GM19240 (cell line): ENCODE results near the gene MLPH.

Source experiments
- DNase-seq: peaks from one replicate; pipeline ENCODE4 v3.0.0; 2011; ENCODE audit warnings: low spot score; ENCODE audit not compliant: insufficient read length

The MLPH gene

GRCh38 chr2:237478979-237479378, 8.1 kb upstream of the MLPH start:
- DNase-seq: no peak

- no peak for DNase-seq
Measured at GRCh38 chr2:237479747-237480146, 7.3 kb upstream of the MLPH start.

GRCh38 chr2:237480556-237480955, 6.5 kb upstream of the MLPH start:
- DNase-seq: no peak

- DNase-seq: no peak
Measured at GRCh38 chr2:237480988-237481525, 6.0 kb upstream of the MLPH start.

DNA sequence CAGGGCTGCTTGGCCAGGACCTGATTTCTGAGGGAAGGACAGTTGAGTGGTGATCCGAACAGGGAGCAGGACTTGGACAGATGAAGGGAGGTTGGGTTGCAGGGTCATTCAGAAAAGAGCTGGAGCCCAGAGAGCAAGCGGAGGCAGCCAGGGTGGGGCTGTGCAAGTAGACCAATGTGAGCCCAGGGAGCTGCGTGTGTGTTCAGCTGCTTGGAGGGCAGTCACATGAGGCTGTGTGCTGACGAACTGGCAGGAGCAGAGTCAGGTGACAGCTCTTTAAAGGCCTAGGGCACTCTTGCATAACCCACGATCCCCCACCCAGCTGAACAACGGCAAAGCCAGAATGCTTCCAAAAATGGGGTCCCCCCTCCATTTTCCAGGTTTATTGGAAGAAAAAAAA, 4.6 kb upstream of the MLPH start:
- DNase-seq: no peak

DNA sequence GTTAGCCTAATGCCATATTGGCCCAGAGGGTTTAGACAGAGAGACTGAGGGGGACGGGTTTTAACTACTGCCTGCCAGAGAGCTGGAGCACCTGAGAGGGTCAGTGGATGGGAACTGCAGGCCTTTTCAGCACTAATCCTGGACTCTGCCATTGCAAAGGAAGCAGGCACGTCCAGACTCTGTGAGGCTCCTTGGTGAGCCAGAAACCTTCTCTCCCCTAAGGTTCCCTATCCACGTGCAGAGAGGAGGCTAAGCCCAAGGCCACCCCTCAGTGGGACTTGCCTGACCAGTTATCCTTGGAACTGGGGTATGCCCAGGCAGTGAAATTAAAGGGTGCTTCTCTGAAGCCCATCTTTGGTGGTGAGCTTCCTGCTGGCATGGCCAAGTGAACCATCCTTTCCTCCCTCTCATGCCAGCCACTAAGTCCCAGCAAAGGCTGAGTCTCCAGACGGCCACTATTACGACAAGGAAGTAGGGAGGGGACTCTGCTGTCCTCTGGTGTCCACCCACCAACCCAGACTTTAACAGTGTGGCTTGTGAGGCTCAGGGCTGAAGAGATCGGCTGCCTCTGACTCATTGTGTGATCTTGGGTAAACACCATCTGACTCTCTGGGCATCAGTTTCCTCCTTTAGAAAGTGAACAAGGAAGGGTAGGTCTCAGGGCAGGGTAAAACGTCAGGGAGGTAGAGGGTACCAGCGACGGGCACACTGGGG, 3.9 kb upstream of the MLPH start:
- no peak for DNase-seq

GRCh38 chr2:237485304-237485703, 1.7 kb upstream of the MLPH start:
- DNase-seq: no peak

GRCh38 chr2:237485844-237486243, 1.2 kb upstream of the MLPH start:
- DNase-seq: no peak

DNA sequence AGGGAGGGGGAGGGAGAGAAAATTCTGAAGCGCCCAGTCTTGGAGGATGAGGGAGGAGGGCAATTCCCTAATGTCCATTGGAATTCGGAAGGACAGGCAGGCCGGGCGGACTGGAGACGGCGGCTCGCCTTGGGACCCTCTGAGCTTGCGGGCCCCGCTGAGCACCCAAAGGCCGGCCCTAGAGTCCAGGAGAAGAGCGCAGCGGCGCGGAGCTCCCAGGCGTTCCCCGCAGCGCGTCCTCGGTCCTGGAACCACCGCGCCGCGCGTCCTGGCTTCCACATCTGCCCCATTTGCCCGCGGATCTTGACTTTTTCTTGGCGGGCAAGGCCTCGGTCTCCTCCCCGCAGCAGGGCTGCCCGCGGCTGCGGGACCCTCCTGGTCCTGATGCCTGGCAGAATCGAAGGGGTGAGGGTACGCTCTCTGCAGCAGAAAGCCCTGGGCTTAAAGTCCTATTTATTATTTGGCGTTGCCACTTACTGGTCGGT, 675 bp upstream of the MLPH start:
- no peak for DNase-seq

DNA sequence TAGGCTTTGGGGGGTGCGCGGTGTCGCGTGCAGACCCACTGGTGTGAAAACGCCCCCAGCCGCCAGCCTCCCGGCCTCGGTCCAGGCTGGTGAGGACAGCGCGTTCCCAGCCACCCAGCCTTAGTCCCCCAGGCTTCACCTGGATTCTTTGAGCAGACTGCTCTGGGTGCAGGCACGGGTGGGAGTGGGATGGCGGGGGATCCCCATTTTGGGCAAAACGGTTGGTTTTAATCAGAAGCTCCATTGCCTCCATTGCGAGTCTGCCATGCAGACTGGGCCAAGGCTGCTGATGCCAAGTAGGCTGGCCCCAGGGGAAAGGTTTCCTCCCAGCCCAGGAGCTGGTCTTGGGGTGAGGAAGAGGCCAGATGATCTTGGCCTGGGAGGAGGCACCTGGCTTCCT, 445 bp downstream of the MLPH start:
- no peak for DNase-seq

GRCh38 chr2:237488295-237488694, 1.2 kb downstream of the MLPH start:
- no peak for DNase-seq

DNA sequence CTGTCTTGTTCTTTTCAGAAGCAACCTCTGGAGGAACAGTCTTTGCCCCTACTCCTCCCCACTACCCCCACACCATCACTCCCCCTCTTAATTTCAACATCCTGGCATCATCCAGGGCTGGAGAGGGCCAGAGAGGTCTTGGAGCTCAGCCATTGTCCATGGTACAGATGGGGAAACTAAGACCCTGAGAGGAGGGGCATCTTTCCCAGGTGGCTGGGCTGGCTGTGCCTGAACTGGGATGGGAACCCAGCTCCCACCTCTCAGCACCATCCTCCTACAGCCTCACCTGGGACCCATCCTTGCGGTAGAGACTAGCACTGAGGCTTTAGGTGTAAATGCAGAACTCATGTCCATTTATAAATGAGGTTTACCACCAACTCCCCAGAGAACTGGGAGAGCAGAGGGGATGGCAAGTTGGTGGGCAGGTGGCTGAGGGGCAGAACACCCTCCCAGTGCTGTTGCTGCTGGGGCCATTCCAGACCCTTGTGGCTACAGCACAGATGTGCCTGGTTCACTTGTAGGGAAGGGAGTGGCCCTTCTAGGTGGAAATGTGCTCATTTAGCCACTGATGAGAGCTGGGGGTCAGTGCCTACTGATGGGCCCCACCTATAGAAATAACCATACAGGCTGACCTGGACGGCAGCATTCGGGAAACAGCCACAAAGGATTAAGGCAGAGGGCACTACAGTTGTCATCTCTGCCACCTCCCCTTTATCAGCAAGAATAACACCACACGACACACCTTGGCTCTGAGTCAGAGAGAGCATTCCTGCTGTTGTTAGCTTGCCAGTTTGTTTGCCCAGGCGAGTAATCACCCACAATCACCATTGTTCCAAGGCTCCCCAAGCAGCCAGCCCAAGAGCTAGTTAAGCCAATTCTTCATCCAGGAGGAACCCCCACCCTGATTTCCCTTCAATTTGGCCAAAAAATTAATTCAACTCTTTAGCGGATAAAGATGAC, 2.1 kb downstream of the MLPH start:
- DNase-seq: no peak

DNA sequence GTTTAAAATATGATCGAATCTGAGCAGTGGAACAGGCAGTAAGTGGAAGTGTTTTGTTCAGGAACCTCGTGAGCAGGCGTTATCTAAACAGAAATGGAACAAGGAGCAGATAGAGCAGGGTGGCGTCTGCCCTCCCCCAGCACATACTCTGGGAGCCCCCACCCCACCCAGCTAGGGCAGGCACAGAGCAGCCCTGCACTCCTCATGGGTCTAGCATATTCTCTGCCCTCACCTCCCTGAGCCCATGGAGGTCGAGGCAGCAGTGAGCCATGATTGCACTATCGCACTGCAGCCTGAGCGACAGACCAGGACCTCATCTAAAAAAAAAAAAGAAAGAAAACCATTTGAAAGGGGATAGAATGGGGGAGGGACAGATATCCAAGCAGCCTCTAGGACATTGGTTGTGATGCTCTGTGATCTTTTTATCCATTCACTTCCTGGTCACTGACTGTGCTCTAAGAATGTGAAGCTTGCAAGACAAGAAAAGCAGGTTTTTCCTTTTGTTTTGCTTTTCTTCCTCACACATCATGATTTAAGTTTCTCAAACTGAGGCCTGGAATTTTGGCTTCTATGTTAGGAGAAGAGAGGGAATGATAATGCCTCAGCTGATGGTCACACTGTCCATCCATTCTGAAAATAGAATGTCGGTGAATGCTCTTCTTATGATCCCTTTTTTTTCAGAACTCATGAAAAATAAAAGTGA, 3.1 kb downstream of the MLPH start:
- no peak for DNase-seq

DNA sequence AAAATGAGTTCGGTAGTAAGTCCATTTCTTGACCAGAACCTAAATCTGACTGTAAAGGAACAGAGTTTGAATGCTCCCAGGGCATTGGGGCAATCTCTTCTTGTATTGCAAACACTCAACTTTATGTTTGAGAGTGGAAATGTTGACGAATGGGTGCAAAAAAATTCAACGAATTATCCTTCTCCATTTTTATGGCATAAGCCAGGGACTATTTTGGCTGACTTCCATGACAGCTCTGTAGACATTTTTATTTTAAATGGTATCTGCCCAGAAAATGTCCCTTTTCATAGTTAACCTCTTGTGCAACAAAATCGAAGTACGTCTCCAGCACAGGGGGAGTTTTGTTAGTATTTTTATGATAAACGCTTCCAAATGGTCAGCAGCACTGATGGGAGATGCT, 3.7 kb downstream of the MLPH start:
- DNase-seq: no peak

DNA sequence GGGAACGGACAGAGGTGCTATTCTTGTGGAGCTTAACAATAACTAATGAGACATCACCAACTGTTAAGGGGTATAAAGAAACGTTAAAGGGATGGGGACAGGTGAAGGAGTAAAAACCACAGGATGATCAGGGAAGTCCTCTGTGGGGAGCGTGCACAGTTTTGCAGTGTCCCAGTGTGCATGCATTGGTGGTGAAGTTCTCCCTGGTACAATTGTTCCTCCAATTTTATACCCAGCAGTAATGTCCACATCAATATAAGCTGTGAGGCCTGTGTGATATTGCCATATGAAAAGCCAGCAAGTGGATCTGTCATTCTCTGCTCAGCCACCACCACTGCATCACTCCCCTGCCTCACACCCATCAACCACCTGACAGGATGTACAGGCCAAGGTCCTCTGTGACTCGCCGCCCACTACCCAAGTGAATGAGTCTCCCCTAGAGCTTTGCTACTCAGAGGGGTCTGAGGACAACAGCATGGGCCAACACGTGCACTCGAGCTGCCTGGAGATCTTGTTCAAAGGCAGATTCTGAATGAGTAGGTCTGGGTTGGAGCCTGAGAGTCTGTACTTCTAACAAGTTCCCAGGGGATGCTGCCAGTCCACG, 4.6 kb downstream of the MLPH start:
- no peak for DNase-seq

DNA sequence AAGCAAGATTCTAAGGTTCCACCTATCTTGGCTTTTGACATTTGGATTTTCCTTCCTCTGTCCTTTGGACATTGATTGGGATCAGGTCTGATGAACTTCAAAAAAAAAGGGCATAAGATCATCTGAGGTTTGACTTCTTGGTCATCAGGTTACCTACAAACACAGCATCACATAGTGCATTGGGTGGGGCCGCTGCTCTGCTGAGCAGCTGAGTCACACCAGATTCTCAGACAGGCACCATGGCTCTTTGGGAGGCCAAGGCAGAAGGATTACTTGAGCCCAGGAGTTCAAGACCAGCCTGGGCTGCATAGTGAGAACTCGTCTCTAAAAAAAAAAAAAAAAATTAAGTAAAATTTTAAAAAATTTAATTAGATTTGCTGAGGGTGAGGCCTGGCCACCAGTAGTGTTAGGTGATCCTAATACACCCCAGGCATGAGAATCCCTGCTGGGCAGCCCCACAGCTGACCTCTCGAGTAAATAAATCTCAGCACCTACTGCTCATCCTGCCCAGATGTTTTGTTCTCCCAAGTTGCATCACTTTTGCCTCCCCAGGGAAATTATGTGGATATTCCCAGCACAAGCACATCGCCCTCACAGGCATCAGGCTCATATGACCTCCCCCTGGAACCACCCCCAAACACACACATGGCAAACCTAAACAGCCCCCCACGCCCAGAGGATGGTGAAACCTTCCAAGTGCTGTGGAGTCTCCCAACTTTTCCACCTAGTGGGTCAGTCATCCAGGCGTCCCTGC, 5.3 kb downstream of the MLPH start:
- DNase-seq: no peak

DNA sequence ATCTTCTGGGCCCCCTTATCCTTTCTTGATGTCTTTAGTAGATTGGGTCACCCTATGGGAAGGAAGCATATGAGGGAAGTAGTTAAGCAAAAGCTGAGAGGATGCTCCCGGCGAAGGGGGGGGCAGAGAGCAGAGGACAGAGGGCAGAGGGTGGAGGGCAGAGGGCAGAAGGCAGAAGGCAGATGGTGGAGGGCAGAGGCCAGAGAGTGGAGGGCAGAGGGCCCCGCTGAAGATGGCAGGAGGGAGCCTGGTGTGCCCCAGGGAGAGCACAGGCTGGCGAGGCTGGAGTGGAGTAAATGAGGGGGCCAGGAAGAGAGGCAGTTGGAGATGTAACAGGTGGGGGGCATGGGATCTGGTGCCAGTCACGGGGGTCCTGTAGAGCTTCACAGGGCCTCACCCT, 7.0 kb downstream of the MLPH start:
- no peak for DNase-seq

DNA sequence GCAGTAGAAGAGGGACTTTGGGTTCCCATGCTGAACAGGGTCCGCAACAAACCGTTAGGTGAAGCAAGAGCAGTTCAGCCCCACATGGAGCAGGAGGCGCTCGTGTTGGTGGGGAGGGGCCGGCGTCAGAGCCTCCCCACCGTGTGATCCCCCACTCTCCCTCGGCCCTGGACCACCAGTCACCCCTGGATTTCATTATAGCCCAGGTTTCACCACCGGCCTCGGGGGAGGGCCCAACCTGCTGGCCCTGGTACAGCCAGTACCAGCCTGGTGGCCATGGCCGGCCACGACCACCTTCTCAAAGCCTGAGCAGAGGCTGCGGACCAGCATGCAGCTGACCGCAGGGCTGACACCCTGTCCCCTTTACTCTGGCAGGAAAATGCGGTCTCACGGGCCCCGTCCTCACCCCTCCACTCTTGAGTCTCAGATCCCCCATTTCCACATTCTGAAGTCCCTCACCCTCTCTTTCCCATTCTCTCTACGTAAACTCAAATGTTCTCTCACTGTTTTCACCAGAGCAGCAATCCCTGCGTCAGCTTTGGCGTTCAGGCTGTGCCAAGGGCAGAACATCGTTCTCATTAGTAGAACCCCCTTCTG, 8.6 kb downstream of the MLPH start:
- DNase-seq: no peak

DNA sequence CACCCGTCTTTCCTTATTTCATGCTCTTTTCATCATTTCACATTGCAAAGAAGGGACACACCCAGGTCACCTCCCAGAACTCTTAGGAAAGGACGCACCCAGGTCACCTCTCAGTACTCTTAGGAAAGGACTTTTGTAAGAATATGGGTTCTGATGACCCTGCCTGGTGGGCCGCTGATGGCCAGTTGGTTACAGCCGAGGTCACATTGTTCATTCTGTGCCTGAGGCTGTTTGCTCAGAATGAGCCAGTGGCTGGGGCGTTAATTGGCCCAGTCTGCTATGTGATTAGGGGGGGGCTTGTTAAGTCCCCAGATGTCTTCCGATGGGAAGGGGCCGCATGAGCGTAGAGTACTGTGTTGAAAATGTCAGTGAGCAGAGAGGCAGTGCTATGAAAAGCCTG, 9.4 kb downstream of the MLPH start:
- DNase-seq: no peak
